Fibroblast of mammary gland (primary cell): Measurements from ENCODE around the gene CAPRIN2.
A peak's percentile ranks its signal among the peaks of the same experiment; 100 is the strongest.

Experiments used
- DNase-seq: peaks from one replicate; pipeline ENCODE4 v3.0.0-alpha.2; 2010; ENCODE audit warnings: low read depth
- H3K4me3 ChIP-seq: 2 replicates; pipeline ENCODE4 v1.5.1; 2011; ENCODE audit warnings: low read depth, mild to moderate bottlenecking, low read length, moderate library complexity; ENCODE audit not compliant: control insufficient read depth
- CTCF ChIP-seq: conservative IDR thresholded peaks from 2 replicates; pipeline ENCODE4 v1.5.1; 2011; ENCODE audit warnings: low read depth, low read length, inconsistent platforms; ENCODE audit not compliant: control insufficient read depth, insufficient read depth

CAPRIN2 gene

GRCh38 chr12:30739020-30739419 lies 15.7 kb downstream of the CAPRIN2 start:
- TF ChIP-seq CTCF = no peak
- DNase-seq = no peak

GRCh38 chr12:30732954-30733637 lies 21.7 kb downstream of the CAPRIN2 start:
- no peak for TF ChIP-seq CTCF
- H3K4me3 ChIP-seq = no peak overlapping the region
- DNase-seq = no peak

More at GRCh38 chr12:30739020-30739419, 15.7 kb downstream of the CAPRIN2 start:
- no peak overlapping the region for H3K4me3 ChIP-seq

GRCh38 chr12:30730011-30730410 lies 24.7 kb downstream of the CAPRIN2 start:
- H3K4me3 ChIP-seq = no peak overlapping the region
- no peak for DNase-seq
- no peak for TF ChIP-seq CTCF

- DNase-seq = no peak
- no peak overlapping the region for H3K4me3 ChIP-seq
- no peak for TF ChIP-seq CTCF
Measured at GRCh38 chr12:30729547-30729946, 25.2 kb downstream of the CAPRIN2 start.

- H3K4me3 ChIP-seq = no peak overlapping the region
- TF ChIP-seq CTCF = no peak
- no peak for DNase-seq
Measured at GRCh38 chr12:30726647-30727046, 28.1 kb downstream of the CAPRIN2 start.

- no peak for TF ChIP-seq CTCF
- DNase-seq = peak; percentile 81
- H3K4me3 ChIP-seq = no peak overlapping the region
Measured at GRCh38 chr12:30725739-30726138, 29.0 kb downstream of the CAPRIN2 start.
